Mononuclear cell (primary cell): ENCODE results near the gene CCND1. TPM values are rescaled to one million over a fixed set of nuclear protein-coding genes. Genes with fewer than 3 reads are reported as not detected.

ENCODE experiments used
- total RNA-seq: library from RNA; depleted of rRNA; stranded (reverse); fragments of >200 nt; gene quantifications from one replicate; pipeline ENCODE4 v1.2.3, GENCODE V29; 2012

CCND1 gene
- total RNA-seq, 1 donor: 1.3 TPM

Other genes with a start within 250 kb of the CCND1 start
- gene LINC01488, start 159.5 kb upstream of the CCND1 start, total RNA-seq: not detected
- 18.6 TPM for gene LTO1, start 34.2 kb downstream of the CCND1 start, total RNA-seq
- not detected for gene FGF19, start 62.9 kb downstream of the CCND1 start, total RNA-seq
- not detected for gene FGF4, start 134.2 kb downstream of the CCND1 start, total RNA-seq
- gene FGF3, start 178.3 kb downstream of the CCND1 start, total RNA-seq: not detected